HCT116 (cell line): Measurements from ENCODE around the gene YAE1. TPM values are rescaled to one million over a fixed set of nuclear protein-coding genes. Genes with fewer than 3 reads are reported as not detected.

Experiments used
- ATAC-seq: fragments of 200-7000 bp; cut with Tn5 transposase; 2 replicates; pipeline ENCODE4 v1.9.1; 2020; ENCODE audit warnings: mild to moderate bottlenecking, moderate library complexity
- BruUV-seq: library from RNA; stranded (reverse); fragments of 400-500 nt; replicated peaks from 2 replicates; lab custom pipeline; 2021; lab: Mats Ljungman, UMichigan
- CTCF ChIA-PET: fragments of 300-600 bp; sonication (Branson Sonifier 250); formaldehyde crosslinking; loops from one replicate; lab custom pipeline; 2021; ENCODE audit warnings: antibody characterized with exemption; lab: Charles Lee
- POLR2A ChIA-PET: fragments of 300-600, 350-600 bp; sonication (Branson Sonifier 250); formaldehyde crosslinking; loops from one replicate; lab custom pipeline; 2021; ENCODE audit warnings: antibody characterized with exemption; lab: Charles Lee
- RAD21 ChIA-PET, 2 experiments: fragments of 300-600 bp; sonication (Branson Sonifier 250); formaldehyde crosslinking; loops; one replicate each; lab custom pipeline; 2023; ENCODE audit warnings: low total read pairs in 2 of 2; ENCODE audit not compliant: uncharacterized antibody in 2 of 2, unreplicated experiment in 2 of 2, low non-redundant PET in 1 of 2; lab: Charles Lee
- DNase-seq: peaks from one replicate; pipeline ENCODE4 v3.0.0-alpha.2; 2010; ENCODE audit warnings: low read depth, low spot score
- H2AFZ ChIP-seq: fragments of 200-600 bp; shearing (Covaris generic), sonication (generic); 2 replicates; pipeline ENCODE4 v1.6.1; 2017; ENCODE audit warnings: low read depth, mixed run types, mixed read lengths, antibody characterized with exemption, low read length; ENCODE audit not compliant: poor library complexity, severe bottlenecking
- H3K27ac ChIP-seq: 2 replicates; pipeline ENCODE4 v1.5.1; 2012; ENCODE audit warnings: low read depth, low read length
- H3K27me3 ChIP-seq: fragments of 200-600 bp; sonication (generic); 2 replicates; pipeline ENCODE4 v1.6.1; 2016; ENCODE audit warnings: mixed run types, low read length, mixed read lengths; ENCODE audit not compliant: insufficient read depth
- H3K36me3 ChIP-seq, 2 experiments: fragments of 200-500 bp in 1 of 2; fragments of 200-600 bp in 1 of 2; sonication (Bioruptor generic) in 1 of 2; sonication (generic) in 1 of 2; 2 replicates each; pipeline versions ENCODE4 v1.5.1 to v1.6.1; 2014 to 2016; ENCODE audit warnings: low read length in 2 of 2, inconsistent platforms in 1 of 2, mixed read lengths in 1 of 2, mixed run types in 1 of 2; ENCODE audit not compliant: insufficient read depth in 2 of 2, control insufficient read depth in 1 of 2
- H3K4me1 ChIP-seq, 2 experiments: fragments of 200-600 bp in 1 of 2; sonication (generic) in 1 of 2; 2 replicates each; pipeline versions ENCODE4 v1.5.1 to v1.6.1; 2012 to 2017; ENCODE audit warnings: low read length in 2 of 2, inconsistent platforms in 1 of 2, mild to moderate bottlenecking in 1 of 2, mixed read lengths in 1 of 2, mixed run types in 1 of 2, moderate library complexity in 1 of 2; ENCODE audit not compliant: insufficient read depth in 2 of 2, control insufficient read depth in 1 of 2
- H3K4me2 ChIP-seq: fragments of 200-600 bp; sonication (generic); 2 replicates; pipeline ENCODE4 v1.6.1; 2017; ENCODE audit warnings: mixed run types, low read length, mixed read lengths
- H3K4me3 ChIP-seq, 2 experiments: fragments of 200-600 bp in 1 of 2; sonication (generic) in 1 of 2; replicated peaks in 1 of 2; 2 replicates each; pipeline ENCODE4 v1.5.1; 2011 to 2016; ENCODE audit warnings: low read length in 2 of 2, control low read depth in 1 of 2, low read depth in 1 of 2, mild to moderate bottlenecking in 1 of 2, mixed read lengths in 1 of 2, mixed run types in 1 of 2
- H3K79me2 ChIP-seq: fragments of 200-600 bp; sonication (generic); 2 replicates; pipeline ENCODE4 v1.6.1; 2017; ENCODE audit warnings: mild to moderate bottlenecking, mixed run types, low read length, moderate library complexity, mixed read lengths; ENCODE audit not compliant: insufficient read depth
- H3K9ac ChIP-seq: fragments of 200-600 bp; sonication (generic); 2 replicates; pipeline ENCODE4 v1.6.1; 2016; ENCODE audit warnings: low read length, mixed read lengths
- H3K9me2 ChIP-seq: fragments of 200-600 bp; sonication (generic), shearing (Covaris generic); 2 replicates; pipeline ENCODE4 v1.6.1; 2017; ENCODE audit warnings: mixed run types, mild to moderate bottlenecking, moderate library complexity; ENCODE audit not compliant: insufficient read depth
- H3K9me3 ChIP-seq, 2 experiments: fragments of 200-500 bp in 1 of 2; fragments of 200-600 bp in 1 of 2; sonication (Bioruptor generic) in 1 of 2; sonication (generic) in 1 of 2; 2 replicates each; pipeline ENCODE4 v1.6.1; 2014 to 2017; ENCODE audit warnings: low read length in 2 of 2, mixed read lengths in 2 of 2, inconsistent platforms in 1 of 2, low read depth in 1 of 2, mild to moderate bottlenecking in 1 of 2, mixed run types in 1 of 2, moderate library complexity in 1 of 2; ENCODE audit not compliant: control insufficient read depth in 1 of 2, insufficient read depth in 1 of 2
- H4K20me1 ChIP-seq: fragments of 200-600 bp; sonication (generic), shearing (Covaris generic); 2 replicates; pipeline ENCODE4 v1.6.1; 2017; ENCODE audit warnings: mixed run types, mild to moderate bottlenecking, moderate library complexity; ENCODE audit not compliant: insufficient read depth
- EGR1 ChIP-seq: IDR thresholded peaks from 2 replicates; pipeline ENCODE4 v1.6.1; 2012; ENCODE audit warnings: low read depth
- ELF1 ChIP-seq: IDR thresholded peaks from 2 replicates; pipeline ENCODE4 v1.6.1; 2012; ENCODE audit warnings: low read depth, borderline replicate concordance
- EZH2 ChIP-seq: fragments of 200-600 bp; sonication (generic); IDR thresholded peaks from 2 replicates; pipeline ENCODE4 v1.6.1; 2017; ENCODE audit warnings: antibody characterized with exemption, mixed run types
- FOSL1 ChIP-seq: IDR thresholded peaks from 2 replicates; pipeline ENCODE4 v1.6.1; 2012; ENCODE audit warnings: low read depth
- JUND ChIP-seq: IDR thresholded peaks from 2 replicates; pipeline ENCODE4 v1.6.1; 2012
- POLR2AphosphoS5 ChIP-seq: IDR thresholded peaks from 2 replicates; pipeline ENCODE4 v1.6.1; 2011; ENCODE audit warnings: mild to moderate bottlenecking, low read depth, low read length, moderate library complexity
- RAD21 ChIP-seq: IDR thresholded peaks from 2 replicates; pipeline ENCODE4 v1.6.1; 2012; ENCODE audit warnings: low read depth, mild to moderate bottlenecking
- SIN3A ChIP-seq: IDR thresholded peaks from 2 replicates; pipeline ENCODE4 v1.6.1; 2012; ENCODE audit warnings: low read depth
- SRF ChIP-seq: IDR thresholded peaks from 2 replicates; pipeline ENCODE4 v1.6.1; 2012; ENCODE audit warnings: low read depth
- ZFX ChIP-seq: fragments of 450-650 bp; IDR thresholded peaks from 2 replicates; pipeline ENCODE4 v1.6.1; 2017
- ZNF274 ChIP-seq: fragments of 200-500 bp; sonication (Bioruptor generic); IDR thresholded peaks from 2 replicates; pipeline ENCODE4 v1.6.1; 2014; ENCODE audit warnings: mild to moderate bottlenecking, low read depth, low read length, inconsistent platforms
- intact Hi-C: fragments of 100-400 bp; cut with micrococcal nuclease; formaldehyde crosslinking; loops from 2 replicates; pipeline ENCODE4 v1.10.0; 2022
- total RNA-seq: library from RNA; stranded (reverse); gene quantifications from one replicate; pipeline ENCODE4 v1.2.1, GENCODE V29; 2021; ENCODE audit not compliant: unreplicated experiment
- TF ChIP-seq, protein P1 (sequence below): IDR thresholded peaks from 2 replicates; pipeline ENCODE4 v1.6.1; 2012

The YAE1 gene
- total RNA-seq, 1 experiment from 2014 or later, result 16.9 TPM

- Histone ChIP-seq H3K27ac (no peak overlapping the region), H3K36me3 (no peaks in the 10 kb centered on the region)
- ChIA-PET RAD21 (no interaction called here), CTCF (no interaction called here)
- BruUV-seq, result no TSS peak
- TF ChIP-seq EGR1, result no peak
- TF ChIP-seq SIN3A, result no peak
- no peak for TF ChIP-seq JUND
- TF ChIP-seq POLR2AphosphoS5, result no peak
- TF ChIP-seq SRF, result no peak
- TF ChIP-seq FOSL1, result no peak
- no peak for TF ChIP-seq ZFX
- TF ChIP-seq RAD21, result no peak
- TF ChIP-seq ZNF274, result no peak
- TF ChIP-seq, all 23 proteins: peak for 0
- POLR2A ChIA-PET, result no interaction called here
- H3K4me2 ChIP-seq, result no peak overlapping the region
- H3K27me3 ChIP-seq, result no peaks in the 10 kb centered on the region
- DNase-seq, result no peak
- no peaks in the 10 kb centered on the region for H3K9me2 ChIP-seq
- H3K9ac ChIP-seq, result no peak overlapping the region
- ATAC-seq, result no peak
- peaks cover 0 to 10% of the 10 kb centered on the region in 2 experiments; a peak in 2 of 4 replicates for H3K4me1 ChIP-seq
- H3K4me3 ChIP-seq, result no peak overlapping the region
- no peaks in the 10 kb centered on the region for H4K20me1 ChIP-seq
- intact Hi-C loops, result no loop called here
- no peak overlapping the region for H2AFZ ChIP-seq
- no peaks in the 10 kb centered on the region for H3K79me2 ChIP-seq
- H3K9me3 ChIP-seq, result no peaks in the 10 kb centered on the region
Observed at GRCh38 chr7:39607865-39608264, 41.7 kb downstream of the YAE1 start.

DNA sequence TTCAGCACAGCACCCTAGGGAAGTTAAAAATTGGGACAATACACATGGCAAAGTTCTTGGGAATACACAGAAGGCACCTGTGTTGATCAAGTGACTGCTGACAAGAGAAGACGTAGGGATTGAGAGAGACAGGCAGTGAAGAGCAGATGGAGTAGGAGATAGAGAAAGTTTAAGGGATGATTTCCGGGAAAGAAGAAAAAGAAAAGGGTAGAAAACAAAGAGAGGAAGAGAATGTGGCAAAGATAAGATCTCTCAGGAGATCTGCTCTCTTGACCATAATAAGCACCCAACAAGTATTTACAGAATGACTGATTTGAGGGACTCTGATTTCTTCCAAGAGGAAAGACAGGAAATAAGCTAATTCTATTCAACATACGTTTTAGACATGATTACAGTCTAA lies 42.1 kb downstream of the YAE1 start:
- ChIA-PET POLR2A (no interaction called here), RAD21 (no interaction called here), CTCF (no interaction called here)
- intact Hi-C loops, result no loop called here
- no peak overlapping the region for H3K9ac ChIP-seq
- H3K4me1 ChIP-seq, result peaks cover 0 to 10% of the 10 kb centered on the region in 2 experiments; a peak in 2 of 4 replicates
- no peak overlapping the region for H3K4me3 ChIP-seq
- H3K4me2 ChIP-seq, result no peak overlapping the region
- no peak for ATAC-seq
- H3K79me2 ChIP-seq, result no peaks in the 10 kb centered on the region
- no peak overlapping the region for H2AFZ ChIP-seq
- no peaks in the 10 kb centered on the region for H3K27me3 ChIP-seq
- no peak overlapping the region for H3K27ac ChIP-seq
- no peaks in the 10 kb centered on the region for H4K20me1 ChIP-seq
- H3K9me2 ChIP-seq, result no peaks in the 10 kb centered on the region
- TF ChIP-seq EZH2 (no peak), ELF1 (no peak)
- TF ChIP-seq, protein P1, sequence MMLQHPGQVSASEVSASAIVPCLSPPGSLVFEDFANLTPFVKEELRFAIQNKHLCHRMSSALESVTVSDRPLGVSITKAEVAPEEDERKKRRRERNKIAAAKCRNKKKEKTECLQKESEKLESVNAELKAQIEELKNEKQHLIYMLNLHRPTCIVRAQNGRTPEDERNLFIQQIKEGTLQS, result no peak
- H3K36me3 ChIP-seq, result no peaks in the 10 kb centered on the region
- no peaks in the 10 kb centered on the region for H3K9me3 ChIP-seq
- no TSS peak for BruUV-seq
- DNase-seq, result no peak
